ENCODE measurements around the gene LSM11.
A peak's percentile ranks its signal among the peaks of the same experiment; 100 is the strongest.
"Not testable (repeated sequence)": the region's sequence is repeated elsewhere in the genome, so short reads cannot be mapped to it uniquely, and the experiment has no call there.

The LSM11 gene

GRCh38 chr5:157743163-157744050, at the start of gene LSM11:
Gene LSM11 (plus strand): TSS chr5:157743712. CDS start chr5:157743751, 39 bp downstream.
- peak; percentile 48 for DNase-seq (ENCODE audit: low read depth)

DNA sequence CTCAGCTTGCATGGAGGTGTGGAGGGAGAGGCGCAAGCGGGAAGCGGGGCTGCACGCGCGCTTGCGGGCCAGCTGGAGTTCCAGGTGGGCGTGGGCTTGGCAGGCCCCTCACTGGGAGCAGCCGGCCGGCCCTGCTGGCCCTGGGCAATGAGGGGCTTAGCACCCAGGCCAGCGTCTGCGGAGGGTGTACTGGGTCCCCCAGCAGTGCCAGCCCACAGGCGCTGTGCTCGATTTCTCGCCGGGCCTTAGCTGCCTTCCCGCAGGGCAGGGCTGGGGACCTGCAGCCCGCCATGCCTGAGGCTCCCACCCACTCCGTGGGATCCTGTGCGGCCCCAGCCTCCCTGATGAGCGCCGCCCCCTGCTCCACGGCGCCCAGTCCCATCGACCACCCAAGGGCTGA, 49.7 kb upstream of the LSM11 start:
- not testable (repeated sequence) for DNase-seq (ENCODE audit: low read depth)

GRCh38 chr5:157696154-157696553, 47.4 kb upstream of the LSM11 start:
- not testable (repeated sequence) for DNase-seq (ENCODE audit: low read depth)

GRCh38 chr5:157698674-157699073, 44.8 kb upstream of the LSM11 start:
- not testable (repeated sequence) for DNase-seq (ENCODE audit: low read depth)

DNA sequence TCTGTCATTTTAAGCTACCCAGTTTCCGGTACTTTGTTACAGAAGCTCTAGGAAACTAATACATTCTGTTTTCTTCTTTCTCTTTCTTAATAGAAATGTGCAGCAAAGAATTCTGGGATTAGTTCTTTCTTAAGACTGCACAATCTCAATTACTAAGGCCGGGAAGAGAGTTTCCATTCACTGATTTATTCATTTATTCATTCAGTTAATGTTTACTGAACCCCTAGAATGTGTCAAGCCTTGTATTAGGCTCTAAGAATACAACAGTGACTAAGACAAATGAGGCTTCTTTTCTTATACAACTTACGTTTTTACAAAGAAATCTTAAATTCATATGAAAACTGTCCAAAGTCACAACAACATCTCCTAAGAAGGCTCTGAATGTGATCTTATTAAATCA, 39.8 kb upstream of the LSM11 start:
- DNase-seq (ENCODE audit: low read depth) = no peak

DNA sequence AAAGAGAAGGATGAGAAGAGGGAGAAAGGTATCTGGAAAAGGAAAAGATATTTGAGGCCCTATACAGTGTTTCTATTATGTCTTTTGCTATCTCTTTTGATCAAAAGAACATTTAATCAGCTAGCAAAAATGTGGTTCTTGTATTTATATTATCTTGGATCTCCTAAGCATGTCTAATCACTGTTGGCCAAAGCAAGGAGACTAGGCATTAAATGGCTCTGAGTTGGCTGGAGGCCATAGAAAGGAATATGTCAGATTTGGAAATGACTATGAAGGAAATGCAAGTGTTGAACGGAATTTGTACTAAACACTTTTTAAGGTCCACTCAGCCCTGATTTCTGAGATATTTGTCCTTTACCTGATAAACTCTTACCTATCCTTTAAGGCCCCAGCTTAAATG, 34.6 kb upstream of the LSM11 start:
- no peak for DNase-seq (ENCODE audit: low read depth)

DNA sequence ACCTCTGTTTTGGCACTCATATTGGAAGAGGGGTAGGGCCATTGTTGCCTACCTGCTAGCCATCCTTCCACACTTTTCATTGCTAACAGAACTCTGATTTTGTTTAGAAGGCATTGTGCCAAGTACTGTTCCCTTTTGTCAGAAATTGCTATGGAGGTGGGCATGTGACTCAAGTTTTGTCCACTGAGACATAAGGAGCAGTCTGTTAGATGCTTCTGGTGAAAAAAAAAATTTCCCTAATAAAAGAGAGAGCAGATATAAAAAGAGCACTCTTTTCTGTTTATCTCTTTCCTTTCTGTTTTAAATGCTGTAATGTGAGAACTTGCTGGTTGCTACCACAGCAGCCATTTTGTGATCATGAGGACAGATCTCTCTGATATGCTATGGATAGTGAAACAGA, 34.2 kb upstream of the LSM11 start:
- no peak for DNase-seq (ENCODE audit: low read depth)

GRCh38 chr5:157710431-157710830, 33.1 kb upstream of the LSM11 start:
- no peak for DNase-seq (ENCODE audit: low read depth)

DNA sequence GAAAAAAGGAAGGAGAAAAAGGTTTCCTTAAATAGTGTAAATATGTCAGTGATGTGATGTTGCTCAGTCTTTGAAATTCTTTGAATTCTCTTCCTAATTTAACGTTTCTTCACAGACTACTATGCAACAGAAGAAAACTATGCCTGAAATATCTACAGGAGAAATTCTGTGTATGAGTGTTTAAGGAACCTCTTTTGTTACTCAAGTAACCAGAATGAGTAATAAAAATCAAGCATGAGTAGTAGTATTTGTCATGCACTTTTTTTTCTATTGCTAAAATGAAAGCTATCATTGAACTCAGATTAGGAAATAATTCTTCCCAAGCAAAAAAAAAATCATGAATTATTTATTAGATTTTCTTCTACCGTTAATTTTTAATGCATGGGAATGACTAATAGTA, 32.6 kb upstream of the LSM11 start:
- peak; percentile 63 for DNase-seq (ENCODE audit: low read depth)

DNA sequence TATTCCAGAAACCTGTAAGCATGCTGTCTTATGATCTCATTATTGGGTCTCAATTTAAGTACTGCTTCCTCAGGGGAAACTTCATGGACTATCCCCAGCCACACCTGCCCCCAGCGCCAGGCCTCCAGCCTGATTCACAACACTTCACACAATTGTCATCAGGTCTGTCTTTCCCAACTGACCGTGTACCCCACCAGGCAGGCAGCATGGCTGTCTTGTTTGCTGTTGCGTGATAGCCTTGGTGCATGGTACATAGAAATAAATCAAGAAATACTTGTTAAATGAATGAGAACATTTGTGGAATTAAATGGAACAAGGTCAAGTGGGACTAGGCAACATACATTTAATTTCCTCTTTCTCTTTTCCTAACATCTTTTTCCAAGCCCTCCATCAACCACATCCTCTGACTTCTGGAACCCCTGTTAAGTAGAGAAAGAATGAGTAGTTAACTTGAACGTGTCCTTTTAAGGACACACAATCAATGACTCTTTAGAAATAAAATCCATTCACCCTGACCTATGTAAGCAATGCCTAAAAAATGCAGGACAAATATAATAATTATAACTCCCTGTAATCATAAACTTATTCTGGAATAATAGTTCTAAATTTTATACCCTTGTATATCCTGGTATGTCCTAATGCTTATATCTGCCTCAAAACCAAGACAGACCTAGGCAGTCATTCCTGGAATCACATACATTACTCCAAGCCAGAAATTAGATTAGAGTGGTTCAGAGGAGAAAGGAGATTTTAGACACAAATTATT, 29.5 kb upstream of the LSM11 start:
- DNase-seq (ENCODE audit: low read depth) = no peak

DNA sequence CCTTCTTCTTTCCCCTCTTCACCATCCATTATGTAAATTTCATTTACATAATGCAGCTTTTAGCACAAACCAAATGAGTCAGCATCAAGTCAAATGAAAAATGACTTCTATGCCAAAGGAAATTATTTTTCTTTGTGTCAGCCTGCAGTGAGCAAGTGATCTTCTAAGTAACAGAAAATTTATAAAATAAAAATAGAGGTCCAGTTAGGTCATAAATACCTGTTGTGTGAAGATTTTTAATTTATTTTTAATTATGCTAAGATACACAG, 29.0 kb upstream of the LSM11 start:
- no peak for DNase-seq (ENCODE audit: low read depth)

GRCh38 chr5:157718519-157718918, 25.0 kb upstream of the LSM11 start:
- DNase-seq (ENCODE audit: low read depth) = peak; percentile 38

DNA sequence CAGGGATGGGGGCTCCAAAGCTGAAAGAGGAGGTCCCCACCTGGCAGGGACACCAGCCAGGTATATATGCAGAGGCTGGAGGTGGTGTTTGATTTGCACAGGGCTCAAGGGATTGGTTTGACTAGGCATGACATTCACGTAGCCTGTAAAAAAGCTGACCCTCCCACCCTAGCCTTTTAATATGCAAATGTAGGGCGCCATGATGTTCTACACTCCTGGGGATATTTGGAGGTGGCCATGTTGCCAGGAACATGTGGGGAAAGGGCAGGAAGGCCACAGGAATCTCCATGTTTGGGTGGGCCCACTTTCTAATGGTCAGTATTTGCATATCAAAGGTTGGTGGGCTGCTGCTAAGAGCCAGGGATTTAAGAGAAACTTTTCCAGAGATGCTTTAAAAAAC, 24.3 kb upstream of the LSM11 start:
- no peak for DNase-seq (ENCODE audit: low read depth)

- no peak for DNase-seq (ENCODE audit: low read depth)
Measured at GRCh38 chr5:157721159-157721558, 22.4 kb upstream of the LSM11 start.

DNA sequence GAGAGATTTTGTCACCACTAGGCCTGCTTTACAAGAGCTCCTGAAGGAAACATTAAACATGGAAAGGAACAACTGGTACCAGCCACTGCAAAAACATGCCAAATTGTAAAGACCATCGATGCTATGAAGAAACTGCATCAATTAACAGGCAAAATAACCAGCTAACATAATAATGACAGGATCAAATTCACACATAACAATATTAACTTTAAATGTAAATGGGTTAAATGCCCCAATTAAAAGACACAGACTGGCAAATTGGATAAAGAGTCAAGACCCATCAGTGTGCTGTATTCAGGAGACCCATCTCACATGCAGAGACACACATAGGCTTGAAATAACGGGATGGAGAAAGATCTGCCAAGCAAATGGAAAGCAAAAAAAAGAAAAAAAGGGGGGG, 20.6 kb upstream of the LSM11 start:
- DNase-seq (ENCODE audit: low read depth) = not testable (repeated sequence)

DNA sequence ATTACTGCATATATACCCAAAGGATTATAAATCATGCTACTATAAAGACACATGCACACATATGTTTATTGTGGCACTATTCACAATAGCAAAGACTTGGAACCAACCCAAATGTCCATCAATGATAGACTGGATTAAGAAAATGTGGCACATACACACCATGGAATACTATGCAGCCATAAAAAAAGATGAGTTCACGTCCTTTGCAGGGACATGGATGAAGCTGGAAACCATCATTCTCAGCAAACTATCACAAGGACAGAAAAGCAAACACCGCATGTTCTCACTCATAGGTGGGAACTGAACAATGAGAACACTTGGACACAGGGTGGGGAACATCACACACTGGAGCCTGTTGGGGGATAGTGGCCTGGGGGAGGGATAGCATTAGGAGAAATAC, 16.9 kb upstream of the LSM11 start:
- DNase-seq (ENCODE audit: low read depth) = not testable (repeated sequence)

DNA sequence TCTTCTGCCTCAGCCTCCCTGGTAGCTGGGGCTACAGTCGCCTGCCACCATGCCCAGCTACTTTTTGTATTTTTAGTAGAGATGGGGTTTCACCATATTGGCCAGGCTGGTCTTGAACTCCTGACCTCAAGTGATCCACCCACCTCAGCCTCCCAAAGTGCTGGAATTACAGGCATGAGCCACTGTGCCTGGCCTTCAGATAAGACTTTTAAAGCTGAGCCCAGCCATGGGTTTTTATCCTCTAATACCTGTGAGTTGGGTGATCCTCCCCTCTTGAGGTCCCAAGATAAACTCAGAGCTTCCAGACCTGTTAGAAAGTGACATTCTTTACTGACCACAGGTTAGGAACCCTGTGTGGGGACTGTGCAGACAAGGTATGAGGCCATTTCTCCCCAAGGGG, 15.7 kb upstream of the LSM11 start:
- DNase-seq (ENCODE audit: low read depth) = not testable (repeated sequence)

- no peak for DNase-seq (ENCODE audit: low read depth)
Measured at GRCh38 chr5:157729858-157730257, 13.7 kb upstream of the LSM11 start.

- DNase-seq (ENCODE audit: low read depth) = no peak
Measured at GRCh38 chr5:157730900-157731271, 12.6 kb upstream of the LSM11 start.

DNA sequence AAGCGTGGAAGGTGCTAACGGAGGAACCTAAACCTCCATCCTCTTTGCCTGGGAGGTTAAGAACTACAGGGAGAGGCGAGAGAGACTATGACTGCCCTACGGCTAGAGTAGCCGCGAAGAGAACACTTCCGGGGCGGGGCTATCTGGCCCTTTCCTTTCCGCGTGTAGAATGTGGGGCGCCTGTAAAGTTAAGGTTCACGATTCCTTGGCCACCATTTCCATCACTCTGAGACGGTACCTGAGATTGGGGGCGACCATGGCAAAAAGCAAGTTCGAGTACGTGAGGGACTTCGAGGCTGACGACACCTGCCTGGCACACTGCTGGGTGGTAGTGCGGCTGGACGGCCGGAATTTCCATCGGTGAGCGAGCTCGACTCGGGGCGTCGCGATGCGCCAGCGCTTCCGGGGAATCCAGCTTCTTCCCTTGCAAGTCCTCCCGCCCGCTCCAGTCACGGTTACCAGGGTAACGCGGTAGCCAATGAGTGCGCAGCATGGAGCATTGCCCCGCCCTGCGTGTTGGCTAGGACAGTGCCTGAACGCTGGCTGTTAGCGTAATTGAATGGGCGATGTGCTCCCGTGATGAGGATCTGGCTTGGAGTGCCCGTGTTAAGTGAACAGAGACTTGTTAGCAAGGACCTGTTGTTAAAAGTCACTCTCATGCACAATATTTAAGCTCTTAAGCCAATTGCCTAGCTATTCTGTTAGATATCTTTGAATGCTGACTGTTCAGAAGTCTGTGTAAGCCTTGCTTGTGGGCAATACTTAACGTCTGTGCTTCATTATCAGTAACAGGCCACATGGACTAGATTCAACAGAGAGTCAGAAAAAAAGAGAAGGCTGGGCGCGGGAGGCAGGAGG, 12.0 kb upstream of the LSM11 start, which contains the start of gene THG1L:
TSS of gene THG1L (plus strand) at position 149 of the 858 bp plus-strand sequence. CDS start at position 170, 21 bp downstream.
- DNase-seq (ENCODE audit: low read depth) = peak; percentile 91

GRCh38 chr5:157732130-157732514, 11.4 kb upstream of the LSM11 start:
- no peak for DNase-seq (ENCODE audit: low read depth)

GRCh38 chr5:157732596-157733262, 10.8 kb upstream of the LSM11 start:
- no peak for DNase-seq (ENCODE audit: low read depth)
